GM20000 (cell line): Measurements from ENCODE around the gene CHRNA9.

Experiments used
- DNase-seq: peaks from one replicate; pipeline ENCODE4 v3.0.0; 2012; ENCODE audit warnings: low spot score
- TF ChIP-seq, protein P1 (sequence below): IDR thresholded peaks from 2 replicates; pipeline ENCODE4 v1.5.1; 2012; ENCODE audit warnings: mild to moderate bottlenecking, control low read depth; ENCODE audit errors: extremely low read depth, missing control alignments

CHRNA9 gene

DNA sequence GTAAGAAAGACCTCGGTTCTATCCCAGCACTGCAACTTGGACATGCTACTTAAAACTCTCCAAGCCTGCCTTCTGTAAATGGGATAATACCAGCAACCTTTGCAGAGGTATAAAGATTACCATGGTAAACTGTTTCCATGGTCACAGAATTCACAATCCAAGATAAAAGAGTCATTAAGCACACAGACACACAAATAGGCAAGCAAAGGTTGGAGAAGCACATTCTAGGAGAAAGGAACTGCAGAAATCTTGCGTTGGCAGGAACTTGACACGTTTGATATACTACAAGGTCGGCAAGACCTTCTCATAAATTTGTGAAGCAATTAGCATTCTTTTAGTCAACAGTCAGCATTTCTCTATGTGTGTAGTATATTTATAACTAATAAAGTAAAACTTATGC, 12.3 kb upstream of the CHRNA9 start:
- DNase-seq, result no peak
- TF ChIP-seq, protein P1, sequence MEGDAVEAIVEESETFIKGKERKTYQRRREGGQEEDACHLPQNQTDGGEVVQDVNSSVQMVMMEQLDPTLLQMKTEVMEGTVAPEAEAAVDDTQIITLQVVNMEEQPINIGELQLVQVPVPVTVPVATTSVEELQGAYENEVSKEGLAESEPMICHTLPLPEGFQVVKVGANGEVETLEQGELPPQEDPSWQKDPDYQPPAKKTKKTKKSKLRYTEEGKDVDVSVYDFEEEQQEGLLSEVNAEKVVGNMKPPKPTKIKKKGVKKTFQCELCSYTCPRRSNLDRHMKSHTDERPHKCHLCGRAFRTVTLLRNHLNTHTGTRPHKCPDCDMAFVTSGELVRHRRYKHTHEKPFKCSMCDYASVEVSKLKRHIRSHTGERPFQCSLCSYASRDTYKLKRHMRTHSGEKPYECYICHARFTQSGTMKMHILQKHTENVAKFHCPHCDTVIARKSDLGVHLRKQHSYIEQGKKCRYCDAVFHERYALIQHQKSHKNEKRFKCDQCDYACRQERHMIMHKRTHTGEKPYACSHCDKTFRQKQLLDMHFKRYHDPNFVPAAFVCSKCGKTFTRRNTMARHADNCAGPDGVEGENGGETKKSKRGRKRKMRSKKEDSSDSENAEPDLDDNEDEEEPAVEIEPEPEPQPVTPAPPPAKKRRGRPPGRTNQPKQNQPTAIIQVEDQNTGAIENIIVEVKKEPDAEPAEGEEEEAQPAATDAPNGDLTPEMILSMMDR, result no peak

DNA sequence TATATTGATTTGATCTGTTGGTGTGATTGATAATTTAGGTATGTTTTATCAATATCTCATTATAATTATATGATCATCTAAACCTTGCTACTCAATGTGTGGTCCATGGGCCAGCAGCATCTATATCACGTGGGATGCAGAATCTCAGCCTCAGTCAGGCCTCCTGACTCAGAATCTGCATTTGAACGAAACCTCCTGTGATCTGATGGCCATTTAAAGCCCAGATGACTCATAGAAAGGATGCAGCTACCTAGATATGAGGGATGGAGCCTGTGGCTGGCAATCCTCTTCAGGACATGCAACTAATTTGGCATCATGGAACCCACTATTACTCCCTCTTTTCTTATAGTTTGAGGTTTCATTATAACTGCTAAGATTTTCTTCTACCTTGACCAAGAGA, 11.3 kb upstream of the CHRNA9 start:
- no peak for DNase-seq
- TF ChIP-seq, protein P1, result no peak

DNA sequence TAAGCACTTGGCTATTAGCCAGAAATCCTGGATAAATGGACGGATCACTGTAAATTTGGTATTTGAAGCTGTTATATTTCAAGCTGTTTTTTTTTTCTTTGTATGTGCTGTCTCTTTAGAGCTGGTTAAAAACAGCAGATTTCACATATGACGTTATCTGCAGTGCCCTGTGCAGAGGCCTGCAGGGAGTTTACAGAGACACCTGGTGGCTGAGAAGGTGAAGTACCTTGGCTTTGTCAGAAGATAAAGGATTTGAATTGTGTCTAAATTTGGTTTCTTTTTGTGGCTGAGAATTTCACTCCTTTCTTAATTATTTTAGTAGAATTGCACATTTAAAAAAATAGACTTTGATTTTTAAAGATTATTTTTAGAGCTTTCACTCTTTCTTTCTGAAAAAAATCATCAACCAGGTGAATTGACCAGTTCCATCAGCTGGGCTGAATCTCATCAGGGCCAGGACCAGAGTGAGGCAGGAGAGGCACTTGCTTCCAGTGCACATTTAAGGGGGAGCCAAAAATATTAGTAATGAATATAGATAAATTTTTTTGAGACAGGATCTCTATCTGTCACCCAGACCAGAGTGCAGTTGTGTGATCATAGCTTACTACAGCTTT, 9.6 kb upstream of the CHRNA9 start:
- DNase-seq, result peak; percentile 76
- TF ChIP-seq, protein P1, result peak; percentile 50

DNA sequence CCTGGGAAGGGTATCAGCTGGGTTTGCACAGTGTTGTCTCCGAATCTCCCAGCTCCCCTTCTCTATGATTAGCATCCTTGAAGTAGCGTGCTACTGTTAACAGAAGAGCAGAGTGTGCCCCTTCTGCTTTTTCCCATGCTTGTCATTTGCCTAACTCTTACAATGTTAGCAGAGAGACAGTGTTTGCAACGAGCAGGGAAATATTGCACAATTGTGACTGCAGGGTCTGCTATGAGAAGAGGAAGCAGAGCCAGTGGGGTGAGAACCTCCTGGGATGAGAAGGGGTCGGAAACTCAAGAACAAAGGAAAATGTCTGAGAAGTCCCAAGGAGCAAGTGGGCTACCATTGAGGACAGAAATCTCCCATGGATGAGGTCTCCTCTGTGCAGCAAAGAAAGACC, 7.8 kb upstream of the CHRNA9 start:
- DNase-seq, result no peak
- TF ChIP-seq, protein P1, result no peak

GRCh38 chr4:40328383-40328782, 6.8 kb upstream of the CHRNA9 start:
- DNase-seq, result no peak
- TF ChIP-seq, protein P1, result no peak

DNA sequence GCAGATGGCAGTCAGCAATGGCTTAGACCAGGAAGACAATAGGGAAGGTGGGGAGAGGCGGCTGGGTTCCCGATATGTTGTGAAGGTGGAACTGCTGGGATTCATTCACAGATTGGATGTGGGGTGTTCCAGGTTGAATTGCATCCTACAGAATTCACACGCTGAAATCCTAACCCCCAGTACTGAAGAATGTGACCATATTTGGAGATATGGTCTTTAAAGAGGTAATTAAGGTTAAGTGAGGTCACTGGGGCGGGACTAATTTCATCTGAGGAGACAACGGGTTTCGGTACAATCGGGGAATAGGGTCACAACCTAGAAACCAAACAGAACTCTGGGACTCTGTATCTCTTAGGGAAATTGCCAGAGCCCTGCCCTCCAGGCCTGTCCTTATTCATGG, 5.3 kb upstream of the CHRNA9 start:
- no peak for DNase-seq
- TF ChIP-seq, protein P1, result no peak

- no peak for DNase-seq
- TF ChIP-seq, protein P1, result no peak
Measured at GRCh38 chr4:40330536-40330935, 4.6 kb upstream of the CHRNA9 start.
